Measurements from ENCODE around the gene DNAH11.
A peak's percentile ranks its signal among the peaks of the same experiment; 100 is the strongest.

DNAH11 gene

GRCh38 chr7:21758286-21758685 is 215.4 kb downstream of the DNAH11 start:
- TF ChIP-seq MAX (IDR thresholded peaks at IDR 0.05): no peak

- TF ChIP-seq TCF12 (IDR thresholded peaks at IDR 0.05; ENCODE audit: low read depth): no peak
- TF ChIP-seq MAX (IDR thresholded peaks at IDR 0.05): no peak
- no peak for TF ChIP-seq NFIC (IDR thresholded peaks at IDR 0.05)
- no peak for TF ChIP-seq ZBTB7A (IDR thresholded peaks at IDR 0.05; ENCODE audit: low read depth)
- no peak for TF ChIP-seq CEBPB (IDR thresholded peaks at IDR 0.05)
- TF ChIP-seq YY1 (IDR thresholded peaks at IDR 0.05; ENCODE audit: low read depth): no peak
- no peak for TF ChIP-seq CREB1 (IDR thresholded peaks at IDR 0.05; ENCODE audit: low read depth)
- no peak for TF ChIP-seq RAD21 (IDR thresholded peaks at IDR 0.05; ENCODE audit: low read depth)
- no peak for TF ChIP-seq EGR1 (IDR thresholded peaks at IDR 0.05)
- TF ChIP-seq TEAD4 (IDR thresholded peaks at IDR 0.05): no peak
- TF ChIP-seq EP300 (IDR thresholded peaks at IDR 0.05; ENCODE audit: borderline replicate concordance): no peak
- TF ChIP-seq TAF1 (IDR thresholded peaks at IDR 0.05; ENCODE audit: low read depth): no peak
- TF ChIP-seq, protein P1, sequence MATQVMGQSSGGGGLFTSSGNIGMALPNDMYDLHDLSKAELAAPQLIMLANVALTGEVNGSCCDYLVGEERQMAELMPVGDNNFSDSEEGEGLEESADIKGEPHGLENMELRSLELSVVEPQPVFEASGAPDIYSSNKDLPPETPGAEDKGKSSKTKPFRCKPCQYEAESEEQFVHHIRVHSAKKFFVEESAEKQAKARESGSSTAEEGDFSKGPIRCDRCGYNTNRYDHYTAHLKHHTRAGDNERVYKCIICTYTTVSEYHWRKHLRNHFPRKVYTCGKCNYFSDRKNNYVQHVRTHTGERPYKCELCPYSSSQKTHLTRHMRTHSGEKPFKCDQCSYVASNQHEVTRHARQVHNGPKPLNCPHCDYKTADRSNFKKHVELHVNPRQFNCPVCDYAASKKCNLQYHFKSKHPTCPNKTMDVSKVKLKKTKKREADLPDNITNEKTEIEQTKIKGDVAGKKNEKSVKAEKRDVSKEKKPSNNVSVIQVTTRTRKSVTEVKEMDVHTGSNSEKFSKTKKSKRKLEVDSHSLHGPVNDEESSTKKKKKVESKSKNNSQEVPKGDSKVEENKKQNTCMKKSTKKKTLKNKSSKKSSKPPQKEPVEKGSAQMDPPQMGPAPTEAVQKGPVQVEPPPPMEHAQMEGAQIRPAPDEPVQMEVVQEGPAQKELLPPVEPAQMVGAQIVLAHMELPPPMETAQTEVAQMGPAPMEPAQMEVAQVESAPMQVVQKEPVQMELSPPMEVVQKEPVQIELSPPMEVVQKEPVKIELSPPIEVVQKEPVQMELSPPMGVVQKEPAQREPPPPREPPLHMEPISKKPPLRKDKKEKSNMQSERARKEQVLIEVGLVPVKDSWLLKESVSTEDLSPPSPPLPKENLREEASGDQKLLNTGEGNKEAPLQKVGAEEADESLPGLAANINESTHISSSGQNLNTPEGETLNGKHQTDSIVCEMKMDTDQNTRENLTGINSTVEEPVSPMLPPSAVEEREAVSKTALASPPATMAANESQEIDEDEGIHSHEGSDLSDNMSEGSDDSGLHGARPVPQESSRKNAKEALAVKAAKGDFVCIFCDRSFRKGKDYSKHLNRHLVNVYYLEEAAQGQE (IDR thresholded peaks at IDR 0.05; ENCODE audit: low read depth): no peak
- TF ChIP-seq FOXM1 (IDR thresholded peaks at IDR 0.05; ENCODE audit: borderline replicate concordance, low read depth): no peak
- no peak for TF ChIP-seq USF1 (IDR thresholded peaks at IDR 0.05)
Observed at GRCh38 chr7:21762469-21762868, 219.6 kb downstream of the DNAH11 start.

GRCh38 chr7:21763818-21764217 is 221.0 kb downstream of the DNAH11 start:
- no peak for TF ChIP-seq EGR1 (IDR thresholded peaks at IDR 0.05)
- TF ChIP-seq TEAD4 (IDR thresholded peaks at IDR 0.05): no peak
- TF ChIP-seq NFIC (IDR thresholded peaks at IDR 0.05): no peak
- no peak for TF ChIP-seq ZBTB7A (IDR thresholded peaks at IDR 0.05; ENCODE audit: low read depth)
- no peak for TF ChIP-seq TAF1 (IDR thresholded peaks at IDR 0.05; ENCODE audit: low read depth)
- TF ChIP-seq YY1 (IDR thresholded peaks at IDR 0.05; ENCODE audit: low read depth): no peak
- TF ChIP-seq USF1 (IDR thresholded peaks at IDR 0.05): no peak
- no peak for TF ChIP-seq CEBPB (IDR thresholded peaks at IDR 0.05)
- TF ChIP-seq CREB1 (IDR thresholded peaks at IDR 0.05; ENCODE audit: low read depth): no peak
- no peak for TF ChIP-seq RAD21 (IDR thresholded peaks at IDR 0.05; ENCODE audit: low read depth)
- no peak for TF ChIP-seq TCF12 (IDR thresholded peaks at IDR 0.05; ENCODE audit: low read depth)
- TF ChIP-seq FOXM1 (IDR thresholded peaks at IDR 0.05; ENCODE audit: borderline replicate concordance, low read depth): no peak
- no peak for TF ChIP-seq MAX (IDR thresholded peaks at IDR 0.05)

DNA sequence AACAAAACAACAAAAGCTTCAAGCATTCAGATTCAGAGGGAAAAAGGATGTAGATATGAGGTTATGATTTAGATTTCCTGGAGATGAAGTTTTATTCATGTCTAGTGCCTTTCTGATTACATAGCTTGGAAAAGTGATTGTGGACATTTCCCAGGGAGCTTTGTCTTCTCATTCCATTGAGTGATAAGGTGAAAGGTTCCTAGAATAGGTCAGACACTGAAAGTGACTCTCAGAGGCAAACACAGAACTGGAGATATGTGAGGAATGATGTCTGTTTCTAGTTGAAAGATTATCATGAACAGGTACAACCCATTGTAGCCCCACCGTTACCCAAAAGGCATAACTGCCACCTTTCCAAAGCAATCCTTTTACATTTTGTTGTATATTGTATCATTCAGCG is 223.4 kb downstream of the DNAH11 start:
- no peak for TF ChIP-seq TAF1 (IDR thresholded peaks at IDR 0.05; ENCODE audit: low read depth)
- no peak for TF ChIP-seq TEAD4 (IDR thresholded peaks at IDR 0.05)
- TF ChIP-seq RAD21 (IDR thresholded peaks at IDR 0.05; ENCODE audit: low read depth): no peak
- no peak for TF ChIP-seq ZBTB7A (IDR thresholded peaks at IDR 0.05; ENCODE audit: low read depth)
- no peak for TF ChIP-seq TCF12 (IDR thresholded peaks at IDR 0.05; ENCODE audit: low read depth)
- TF ChIP-seq, protein P1 (IDR thresholded peaks at IDR 0.05; ENCODE audit: low read depth): no peak
- TF ChIP-seq EP300 (IDR thresholded peaks at IDR 0.05; ENCODE audit: borderline replicate concordance): no peak
- no peak for TF ChIP-seq MAX (IDR thresholded peaks at IDR 0.05)
- no peak for TF ChIP-seq CEBPB (IDR thresholded peaks at IDR 0.05)
- TF ChIP-seq YY1 (IDR thresholded peaks at IDR 0.05; ENCODE audit: low read depth): no peak
- no peak for TF ChIP-seq NFIC (IDR thresholded peaks at IDR 0.05)
- TF ChIP-seq USF1 (IDR thresholded peaks at IDR 0.05): no peak
- no peak for TF ChIP-seq CREB1 (IDR thresholded peaks at IDR 0.05; ENCODE audit: low read depth)
- TF ChIP-seq EGR1 (IDR thresholded peaks at IDR 0.05): no peak
- TF ChIP-seq FOXM1 (IDR thresholded peaks at IDR 0.05; ENCODE audit: borderline replicate concordance, low read depth): no peak

DNA sequence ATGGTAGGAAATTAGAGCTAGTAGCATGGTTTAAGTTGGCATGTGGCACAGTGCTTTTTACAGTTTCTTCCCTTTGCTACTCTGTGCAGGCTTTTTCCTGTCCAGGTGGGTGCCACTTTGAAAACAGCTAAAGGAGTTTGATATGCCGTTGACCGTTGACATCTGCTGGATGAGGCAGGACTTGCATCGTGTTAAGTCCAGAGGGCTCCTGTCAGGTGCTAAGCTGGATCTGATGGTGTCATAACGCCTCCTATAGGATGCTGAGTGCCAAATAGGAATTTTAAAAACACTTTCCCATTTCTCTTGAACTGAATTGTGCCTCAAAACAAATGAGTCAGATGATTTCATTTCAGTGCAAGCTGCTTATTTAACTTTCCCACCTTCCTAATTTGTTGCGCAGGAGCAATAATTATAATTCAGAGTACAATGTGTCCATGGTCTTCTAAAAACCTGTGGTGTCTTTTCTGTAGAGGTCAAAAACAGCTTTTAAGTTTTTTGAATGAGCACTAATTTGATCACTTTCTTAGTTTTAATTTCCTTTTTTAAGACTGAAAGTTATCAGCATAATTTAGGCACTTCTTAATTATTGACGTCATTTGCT is 224.6 kb downstream of the DNAH11 start:
- TF ChIP-seq NFIC (IDR thresholded peaks at IDR 0.05) (no peak), MAX (IDR thresholded peaks at IDR 0.05) (no peak), TEAD4 (IDR thresholded peaks at IDR 0.05) (no peak), RAD21 (IDR thresholded peaks at IDR 0.05; ENCODE audit: low read depth) (peak; percentile 94), CREB1 (IDR thresholded peaks at IDR 0.05; ENCODE audit: low read depth) (no peak), EP300 (IDR thresholded peaks at IDR 0.05; ENCODE audit: borderline replicate concordance) (no peak), CEBPB (IDR thresholded peaks at IDR 0.05) (no peak)

Data from Ishikawa (cell line).